Mesothelial cell of epicardium (in vitro differentiated cells): ENCODE results near the gene ALK. TPM values are rescaled to one million over a fixed set of nuclear protein-coding genes. Genes with fewer than 3 reads are reported as not detected.

Experiments
- DNase-seq, 2 experiments: peaks; one replicate each; pipeline ENCODE4 v3.0.0; 2021; ENCODE audit warnings: low spot score in 2 of 2; ENCODE audit not compliant: unreplicated experiment in 2 of 2
- H3K27ac Mint-ChIP-seq: 2 replicates; pipeline ENCODE4 v1.8.0; 2021; ENCODE audit warnings: mixed read lengths
- H3K27me3 Mint-ChIP-seq: 2 replicates; pipeline ENCODE4 v1.8.0; 2021; ENCODE audit warnings: low read depth, mixed read lengths
- H3K36me3 Mint-ChIP-seq: 2 replicates; pipeline ENCODE4 v1.8.0; 2021; ENCODE audit warnings: mixed read lengths
- H3K4me1 Mint-ChIP-seq: 2 replicates; pipeline ENCODE4 v1.8.0; 2021; ENCODE audit warnings: mixed read lengths
- H3K4me3 Mint-ChIP-seq: 2 replicates; pipeline ENCODE4 v1.8.0; 2021; ENCODE audit warnings: mild to moderate bottlenecking, moderate library complexity, mixed read lengths
- H3K9me3 Mint-ChIP-seq: 2 replicates; pipeline ENCODE4 v1.8.0; 2021; ENCODE audit warnings: mixed read lengths
- total RNA-seq: library from RNA; stranded (reverse); gene quantifications from 3 replicates; pipeline ENCODE4 v1.2.1, GENCODE V29; 2021
- TF ChIP-seq, protein P1 (sequence below): fragments of 200-600 bp; sonication (generic); IDR thresholded peaks from one replicate; pipeline ENCODE4 v1.5.0; 2021; ENCODE audit warnings: antibody characterized with exemption; ENCODE audit not compliant: unreplicated experiment

The ALK gene
- total RNA-seq, 1 donor from 2014 or later, result 0.13 TPM

DNA sequence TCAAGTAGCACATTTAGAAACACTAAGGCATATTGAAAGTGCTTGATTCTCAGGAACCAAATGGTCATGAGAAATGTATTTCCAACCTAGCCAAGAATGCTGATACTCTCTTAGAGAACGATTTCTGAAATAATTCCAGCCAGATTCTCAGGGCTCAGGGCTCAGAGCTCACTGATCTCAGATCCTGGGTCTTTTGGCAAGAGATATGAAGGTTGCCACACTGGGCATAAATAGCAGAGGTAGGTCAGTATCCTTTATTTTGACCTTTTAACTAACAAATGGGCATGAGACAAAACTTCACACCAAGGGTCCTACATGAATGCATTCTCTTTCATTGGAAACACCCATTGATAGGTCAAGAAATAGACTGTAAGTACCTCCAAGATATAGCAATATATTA is 364.1 kb downstream of the ALK start:
- no peaks in the 10 kb centered on the region for H3K9me3 Mint-ChIP-seq
- no peak for DNase-seq
- no peak overlapping the region for H3K27ac Mint-ChIP-seq
- H3K4me1 Mint-ChIP-seq, result no peaks in the 10 kb centered on the region
- no peaks in the 10 kb centered on the region for H3K36me3 Mint-ChIP-seq
- no peak overlapping the region for H3K4me3 Mint-ChIP-seq
- H3K27me3 Mint-ChIP-seq, result peaks cover 28% of the 10 kb centered on the region
- TF ChIP-seq, protein P1, sequence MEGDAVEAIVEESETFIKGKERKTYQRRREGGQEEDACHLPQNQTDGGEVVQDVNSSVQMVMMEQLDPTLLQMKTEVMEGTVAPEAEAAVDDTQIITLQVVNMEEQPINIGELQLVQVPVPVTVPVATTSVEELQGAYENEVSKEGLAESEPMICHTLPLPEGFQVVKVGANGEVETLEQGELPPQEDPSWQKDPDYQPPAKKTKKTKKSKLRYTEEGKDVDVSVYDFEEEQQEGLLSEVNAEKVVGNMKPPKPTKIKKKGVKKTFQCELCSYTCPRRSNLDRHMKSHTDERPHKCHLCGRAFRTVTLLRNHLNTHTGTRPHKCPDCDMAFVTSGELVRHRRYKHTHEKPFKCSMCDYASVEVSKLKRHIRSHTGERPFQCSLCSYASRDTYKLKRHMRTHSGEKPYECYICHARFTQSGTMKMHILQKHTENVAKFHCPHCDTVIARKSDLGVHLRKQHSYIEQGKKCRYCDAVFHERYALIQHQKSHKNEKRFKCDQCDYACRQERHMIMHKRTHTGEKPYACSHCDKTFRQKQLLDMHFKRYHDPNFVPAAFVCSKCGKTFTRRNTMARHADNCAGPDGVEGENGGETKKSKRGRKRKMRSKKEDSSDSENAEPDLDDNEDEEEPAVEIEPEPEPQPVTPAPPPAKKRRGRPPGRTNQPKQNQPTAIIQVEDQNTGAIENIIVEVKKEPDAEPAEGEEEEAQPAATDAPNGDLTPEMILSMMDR, result no peak

- TF ChIP-seq, protein P1, result no peak
- peaks cover 2% of the 10 kb centered on the region for H3K4me1 Mint-ChIP-seq
- H3K27ac Mint-ChIP-seq, result no peak overlapping the region
- H3K27me3 Mint-ChIP-seq, result peaks cover 33% of the 10 kb centered on the region
- DNase-seq, result no peak
- no peak overlapping the region for H3K4me3 Mint-ChIP-seq
- H3K9me3 Mint-ChIP-seq, result no peaks in the 10 kb centered on the region
- no peaks in the 10 kb centered on the region for H3K36me3 Mint-ChIP-seq
Measured at GRCh38 chr2:29549069-29549380, 372.4 kb downstream of the ALK start.

DNA sequence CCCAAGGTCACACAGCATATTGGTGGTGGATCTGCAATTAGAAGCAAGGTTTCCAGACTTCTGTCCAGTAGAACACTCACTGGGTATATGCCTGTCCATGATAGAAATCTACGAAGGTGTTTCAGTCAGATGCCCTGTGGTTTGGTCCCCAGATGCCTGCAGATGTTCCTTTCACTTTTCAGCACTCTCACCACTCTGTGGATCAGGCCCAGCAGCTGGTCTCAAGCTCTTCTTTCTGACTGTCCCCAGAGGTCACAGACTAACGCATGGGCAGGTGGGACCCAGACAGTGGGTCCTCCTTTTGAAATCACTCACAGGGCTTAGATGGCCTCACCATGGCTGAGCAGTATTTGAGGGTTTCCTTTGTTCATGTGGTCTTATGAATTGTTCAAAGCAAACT is 376.5 kb downstream of the ALK start:
- no peaks in the 10 kb centered on the region for H3K9me3 Mint-ChIP-seq
- H3K4me3 Mint-ChIP-seq, result no peak overlapping the region
- H3K27me3 Mint-ChIP-seq, result peaks cover 31% of the 10 kb centered on the region
- no peaks in the 10 kb centered on the region for H3K36me3 Mint-ChIP-seq
- no peak overlapping the region for H3K27ac Mint-ChIP-seq
- TF ChIP-seq, protein P1, result no peak
- peaks cover 13% of the 10 kb centered on the region for H3K4me1 Mint-ChIP-seq
- no peak for DNase-seq

GRCh38 chr2:29544031-29544430 is 377.4 kb downstream of the ALK start:
- Mint-ChIP-seq H3K4me3 (no peak overlapping the region), H3K27me3 (peaks cover 31% of the 10 kb centered on the region), H3K27ac (no peak overlapping the region), H3K9me3 (no peaks in the 10 kb centered on the region), H3K4me1 (peaks cover 13% of the 10 kb centered on the region), H3K36me3 (no peaks in the 10 kb centered on the region)
- no peak for DNase-seq
- TF ChIP-seq, protein P1, result no peak

GRCh38 chr2:29535188-29535587 is 386.2 kb downstream of the ALK start:
- no peaks in the 10 kb centered on the region for H3K36me3 Mint-ChIP-seq
- no peaks in the 10 kb centered on the region for H3K4me1 Mint-ChIP-seq
- H3K4me3 Mint-ChIP-seq, result no peak overlapping the region
- H3K27ac Mint-ChIP-seq, result no peak overlapping the region
- DNase-seq, result no peak
- H3K9me3 Mint-ChIP-seq, result peaks cover 9% of the 10 kb centered on the region
- TF ChIP-seq, protein P1, result no peak
- H3K27me3 Mint-ChIP-seq, result peaks cover 43% of the 10 kb centered on the region

GRCh38 chr2:29532436-29532835 is 388.9 kb downstream of the ALK start:
- H3K27ac Mint-ChIP-seq, result no peak overlapping the region
- TF ChIP-seq, protein P1, result no peak

More at GRCh38 chr2:29532436-29532835, 388.9 kb downstream of the ALK start:
- no peak for DNase-seq
- Mint-ChIP-seq H3K4me3 (no peak overlapping the region), H3K27me3 (peaks cover 53% of the 10 kb centered on the region), H3K36me3 (no peaks in the 10 kb centered on the region), H3K4me1 (peaks cover 6% of the 10 kb centered on the region), H3K9me3 (peaks cover 9% of the 10 kb centered on the region)
